Fibroblast of the conjunctiva (primary cell): ENCODE measurements around the gene SAFB.

Source experiments
- DNase-seq: peaks from one replicate; pipeline ENCODE4 v3.0.0-alpha.2; 2010; ENCODE audit warnings: low read depth

The SAFB gene

GRCh38 chr19:5627395-5627904 is 4.6 kb downstream of the SAFB start:
- no peak for DNase-seq

DNA sequence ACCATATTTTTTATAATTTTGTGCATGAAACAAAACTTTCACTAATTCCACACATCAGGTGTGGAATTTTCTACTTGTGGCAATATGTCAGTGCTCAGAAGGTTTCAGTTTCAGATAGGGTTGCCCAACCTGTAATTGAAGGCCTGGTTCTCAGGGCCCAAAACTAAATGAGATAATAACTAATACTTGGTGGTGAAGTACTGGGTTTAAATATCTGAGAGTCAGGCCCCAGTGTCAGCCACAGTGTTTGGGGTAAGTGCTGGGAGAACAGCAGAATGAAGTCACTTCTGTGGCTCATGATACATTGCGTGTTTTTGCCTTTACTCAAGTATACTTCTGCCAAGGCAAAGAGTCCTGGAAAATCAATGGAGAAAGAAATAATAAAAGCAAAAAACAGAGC is 5.6 kb downstream of the SAFB start:
- DNase-seq: no peak

DNA sequence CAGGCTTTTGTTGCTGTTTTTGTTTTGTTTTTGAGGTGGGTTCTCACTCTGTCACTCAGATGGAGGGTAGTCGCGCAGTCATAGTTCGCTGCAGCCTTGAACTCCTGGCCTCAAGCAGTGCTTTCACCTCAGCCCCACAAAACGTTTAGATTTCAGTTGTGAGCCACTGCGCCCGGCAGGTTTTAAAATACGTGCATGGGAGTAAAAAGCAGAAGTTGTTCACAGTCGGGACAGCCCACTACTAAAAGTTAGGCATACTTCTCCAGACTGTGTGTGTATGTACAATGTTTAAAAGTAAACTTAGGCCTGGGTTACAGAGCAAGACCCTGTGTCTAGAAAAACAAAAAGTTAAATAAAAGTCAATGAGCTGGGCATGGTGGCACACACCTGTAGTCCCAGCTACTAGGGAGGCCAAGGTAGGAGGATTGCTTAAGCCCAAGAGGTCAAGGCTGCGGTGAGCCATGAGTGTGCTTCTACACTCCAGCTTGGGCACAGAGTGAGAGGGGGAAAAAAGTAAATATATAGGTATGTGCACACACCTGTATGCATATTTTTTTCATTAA is 6.1 kb downstream of the SAFB start:
- no peak for DNase-seq

- no peak for DNase-seq
Observed at GRCh38 chr19:5631567-5632240, 8.8 kb downstream of the SAFB start.

- no peak for DNase-seq
Observed at GRCh38 chr19:5632241-5632612, 9.3 kb downstream of the SAFB start.

GRCh38 chr19:5632657-5633056 is 9.8 kb downstream of the SAFB start:
- DNase-seq: no peak

- no peak for DNase-seq
Observed at GRCh38 chr19:5635427-5635826, 12.5 kb downstream of the SAFB start.

GRCh38 chr19:5637971-5638370 is 15.1 kb downstream of the SAFB start:
- no peak for DNase-seq

DNA sequence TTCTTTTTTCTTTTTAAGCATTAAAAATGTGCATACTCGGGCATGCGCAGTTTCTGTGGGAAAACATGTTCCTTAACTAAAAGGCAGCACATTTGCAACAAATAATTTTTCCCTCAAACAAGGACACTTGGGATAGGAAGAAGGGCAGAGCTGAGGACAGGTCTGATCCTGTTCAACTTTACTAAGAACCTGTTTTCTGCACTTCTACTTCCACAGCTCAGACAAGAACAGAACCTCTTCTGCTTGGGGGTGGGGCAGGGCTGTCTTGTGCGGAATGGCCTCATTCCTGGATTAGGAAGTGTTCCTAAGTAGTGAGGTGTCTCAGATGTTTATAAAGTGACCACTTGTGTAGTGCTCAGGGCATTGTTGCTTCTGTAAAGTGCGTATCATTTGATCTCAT is 18.3 kb downstream of the SAFB start:
- no peak for DNase-seq

DNA sequence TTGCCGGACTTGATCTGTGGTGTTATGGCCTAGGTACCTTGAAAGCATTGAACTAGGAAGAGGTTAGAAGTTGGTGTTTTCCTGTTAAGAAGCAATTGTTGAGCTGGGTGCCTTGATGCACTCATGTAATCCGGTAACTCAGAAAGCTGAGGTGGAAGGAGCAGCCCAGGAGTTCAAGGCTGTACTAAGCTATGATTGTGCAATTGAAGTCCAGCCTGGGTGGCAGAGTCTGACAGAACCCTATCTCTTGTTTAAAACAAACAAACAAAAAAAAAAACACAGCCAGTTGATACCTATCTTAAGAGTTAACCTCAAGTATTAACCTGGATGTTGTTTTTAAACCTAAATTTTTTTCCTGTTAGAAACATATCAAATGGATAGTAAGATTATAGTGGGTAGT is 19.3 kb downstream of the SAFB start:
- DNase-seq: no peak

DNA sequence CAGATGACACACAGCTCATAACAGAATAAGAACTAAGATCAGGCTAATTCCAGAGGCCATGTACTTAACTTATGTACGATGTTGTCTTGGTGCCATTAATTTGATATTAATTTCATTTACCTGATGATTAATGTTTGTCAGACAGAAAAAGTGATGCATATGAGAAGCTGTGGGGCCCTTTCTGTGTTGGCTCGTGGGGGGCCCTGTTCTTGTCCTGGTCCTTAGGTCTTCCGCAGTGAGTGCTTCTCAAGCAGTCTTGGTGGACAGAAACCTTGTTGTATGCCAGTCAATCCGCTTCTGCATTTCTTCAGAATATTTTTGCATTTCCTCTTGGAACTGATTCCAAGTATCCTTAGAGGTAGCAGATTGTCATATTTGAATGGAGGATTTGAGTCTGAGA is 20.2 kb downstream of the SAFB start:
- DNase-seq: no peak

DNA sequence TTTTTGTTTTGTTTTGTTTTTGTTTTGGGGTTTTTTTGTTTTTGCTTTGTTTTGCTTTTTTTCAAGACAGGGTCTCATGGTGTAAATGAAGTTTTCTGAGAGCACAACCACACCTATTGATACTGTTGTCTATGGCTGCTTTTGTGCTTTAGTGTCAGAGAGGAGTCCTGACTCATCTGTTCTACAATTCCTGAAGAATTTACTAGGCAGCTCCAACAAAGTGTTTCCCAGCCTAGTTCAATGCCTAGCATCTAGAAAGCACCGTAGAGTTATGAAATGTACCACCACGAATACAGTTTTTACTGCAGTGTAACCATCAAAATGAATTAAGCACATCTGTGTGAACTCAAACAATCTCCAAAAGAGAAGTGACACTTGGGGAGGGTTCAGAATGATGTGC is 21.2 kb downstream of the SAFB start:
- DNase-seq: no peak

DNA sequence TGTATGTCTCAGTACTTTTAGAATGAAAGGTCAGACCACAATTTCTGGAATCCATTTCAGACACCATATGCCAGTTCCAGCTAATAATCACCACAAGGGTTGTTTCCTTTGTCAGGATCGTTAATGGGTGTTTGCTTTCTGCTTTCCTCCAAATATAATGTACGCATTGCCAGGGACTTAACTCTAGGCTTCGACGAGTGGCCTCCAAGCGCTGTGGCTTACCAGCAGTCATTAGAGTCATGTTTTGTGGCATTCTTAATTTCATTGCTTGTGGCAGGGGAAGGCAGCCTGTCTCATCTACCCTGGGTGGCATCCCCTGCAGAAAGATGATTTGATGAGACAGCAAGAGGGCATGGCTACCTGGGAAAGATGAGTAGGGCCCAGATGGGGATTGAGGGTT is 22.5 kb downstream of the SAFB start:
- no peak for DNase-seq

DNA sequence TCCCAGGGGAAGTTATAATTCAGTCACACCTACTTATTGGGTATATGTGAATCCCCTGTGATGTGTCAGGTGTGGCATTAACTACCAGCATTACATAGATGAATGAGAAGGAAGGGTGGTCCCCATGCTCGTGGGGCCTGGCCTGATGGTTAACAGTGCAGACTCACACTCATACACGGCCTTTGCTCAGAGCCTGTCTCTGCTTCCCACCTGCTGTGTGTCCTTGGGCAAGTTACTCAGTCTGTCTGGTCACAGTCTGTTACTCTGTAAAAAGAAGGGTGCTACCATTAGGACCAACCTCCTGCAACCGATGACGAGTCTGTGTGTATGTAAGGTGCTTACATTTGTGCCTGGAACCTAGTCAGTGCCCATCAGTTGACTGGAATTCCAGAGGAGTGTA is 23.8 kb downstream of the SAFB start:
- DNase-seq: no peak

DNA sequence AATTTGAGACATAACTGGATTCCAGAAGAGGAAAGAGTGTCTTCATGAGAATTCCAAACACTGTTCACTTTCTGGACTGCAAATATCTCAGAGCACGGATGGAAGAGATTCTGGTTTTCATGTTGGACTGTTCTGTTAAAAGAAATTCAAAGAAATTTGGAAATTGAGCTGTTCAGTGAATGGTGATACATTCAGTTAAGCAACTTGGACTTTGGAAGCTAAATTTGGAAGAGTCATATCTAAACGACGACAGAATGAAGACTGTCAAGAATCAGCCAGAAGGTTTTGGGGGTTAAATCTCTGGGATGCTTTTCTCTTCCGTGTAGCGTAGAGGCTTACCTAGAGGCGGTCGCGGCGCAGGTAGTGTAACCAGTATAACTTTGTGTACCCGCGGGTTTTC is 25.6 kb downstream of the SAFB start:
- DNase-seq: no peak

GRCh38 chr19:5651361-5651760 is 28.5 kb downstream of the SAFB start:
- DNase-seq: no peak

- DNase-seq: no peak
Observed at GRCh38 chr19:5652261-5652660, 29.4 kb downstream of the SAFB start.

- DNase-seq: no peak
Observed at GRCh38 chr19:5654931-5655330, 32.0 kb downstream of the SAFB start.

DNA sequence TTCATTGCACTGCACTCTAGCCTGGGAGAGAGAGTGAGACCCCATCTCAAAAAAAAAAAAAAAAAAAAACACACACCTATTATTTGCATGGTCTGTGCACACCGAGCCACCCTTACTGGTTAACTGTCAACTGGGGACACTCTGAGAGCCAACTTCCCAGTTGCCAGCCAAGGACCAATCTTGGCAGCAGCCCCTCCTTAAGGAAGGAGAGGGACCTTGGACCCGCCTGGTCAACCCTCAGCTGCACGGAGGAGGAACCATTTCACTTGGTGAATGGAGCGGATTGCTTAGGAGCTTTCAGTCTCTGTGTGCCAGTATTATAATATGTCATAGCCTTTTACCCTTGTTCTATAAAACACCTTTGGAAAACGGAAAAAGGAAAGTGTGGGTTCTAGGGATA is 32.5 kb downstream of the SAFB start:
- DNase-seq: no peak

DNA sequence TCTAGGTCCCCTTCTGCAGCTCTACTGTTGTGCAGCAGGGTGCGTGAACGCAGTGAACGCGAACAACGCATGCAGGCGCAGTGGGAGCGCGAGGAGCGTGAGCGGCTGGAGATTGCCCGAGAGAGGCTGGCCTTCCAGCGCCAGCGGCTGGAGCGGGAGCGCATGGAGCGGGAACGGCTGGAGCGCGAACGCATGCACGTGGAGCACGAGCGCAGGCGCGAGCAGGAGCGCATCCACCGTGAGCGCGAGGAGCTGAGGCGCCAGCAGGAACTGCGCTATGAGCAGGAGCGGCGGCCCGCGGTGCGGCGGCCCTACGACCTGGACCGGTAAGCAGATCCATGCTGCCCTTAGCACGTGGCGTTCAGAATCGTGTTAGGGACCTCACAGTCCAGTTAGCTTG is 38.6 kb downstream of the SAFB start:
- no peak for DNase-seq

DNA sequence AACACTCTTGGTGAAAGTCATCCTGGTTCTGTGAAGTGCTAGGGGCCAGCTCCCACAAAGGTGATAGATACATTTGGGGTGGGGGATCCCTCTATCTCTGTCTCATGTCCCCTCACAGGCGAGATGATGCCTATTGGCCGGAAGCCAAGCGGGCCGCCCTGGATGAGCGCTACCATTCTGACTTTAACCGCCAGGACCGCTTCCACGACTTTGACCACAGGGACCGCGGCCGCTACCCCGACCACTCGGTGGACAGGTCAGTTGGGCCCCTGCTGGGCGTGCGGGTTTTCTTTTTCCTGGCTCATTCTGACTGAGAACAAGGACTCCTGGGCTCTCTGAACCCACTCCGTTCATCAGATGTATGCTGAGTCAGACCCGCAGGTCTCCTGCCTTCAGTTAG is 41.0 kb downstream of the SAFB start:
- DNase-seq: no peak

DNA sequence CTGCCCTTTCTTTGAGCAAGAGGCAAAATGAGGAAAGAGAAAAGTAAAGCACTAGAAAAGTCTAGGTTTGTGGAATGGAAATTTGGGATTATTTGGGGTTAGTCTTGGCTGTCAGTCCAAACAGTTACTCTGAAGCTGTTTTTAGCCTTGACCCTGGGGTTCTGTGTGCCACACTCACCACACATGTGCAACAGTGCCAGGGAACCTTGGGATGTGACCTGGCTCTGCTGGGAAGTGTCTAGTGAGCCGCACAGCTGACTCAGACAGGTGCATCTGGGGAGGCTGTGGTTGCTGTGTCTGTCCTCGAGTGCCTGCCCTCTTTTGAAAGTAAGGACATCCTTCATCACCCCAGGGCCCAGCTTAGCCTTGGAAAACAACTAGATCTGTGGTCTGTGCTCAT is 41.6 kb downstream of the SAFB start:
- no peak for DNase-seq

GRCh38 chr19:5665781-5666513 is 43.1 kb downstream of the SAFB start:
- peak; percentile 31 for DNase-seq
